PC-9 (cell line): ENCODE data around the gene RNU6-1. TPM values are rescaled to one million over a fixed set of nuclear protein-coding genes. Genes with fewer than 3 reads are reported as not detected.
A peak's percentile ranks its signal among the peaks of the same experiment; 100 is the strongest.

Experiments used
- BruUV-seq: library from RNA; stranded (reverse); fragments of 400-500 nt; replicated peaks from 2 replicates; lab custom pipeline; 2021; lab: Mats Ljungman, UMichigan
- CTCF ChIA-PET: fragments of 300-600 bp; sonication (Branson Sonifier 250); formaldehyde crosslinking; loops from one replicate; lab custom pipeline; 2022; ENCODE audit warnings: antibody characterized with exemption; lab: Charles Lee
- POLR2A ChIA-PET: fragments of 300-600 bp; sonication (Branson Sonifier 250); formaldehyde crosslinking; loops from one replicate; lab custom pipeline; 2022; ENCODE audit warnings: antibody characterized with exemption; ENCODE audit not compliant: unreplicated experiment; lab: Charles Lee
- DNase-seq, 2 experiments: peaks; one replicate each; pipeline versions ENCODE4 v3.0.0 to v3.0.0-alpha.2; 2015 to 2022; ENCODE audit warnings: mixed read lengths in 1 of 2
- H2AFZ ChIP-seq: fragments of 200-600 bp; sonication (generic); 2 replicates; pipeline ENCODE4 v1.8.1; 2017; ENCODE audit warnings: antibody characterized with exemption
- H3F3A ChIP-seq: fragments of 200-600 bp; sonication (generic); 2 replicates; pipeline ENCODE4 v1.8.1; 2017; ENCODE audit warnings: antibody characterized with exemption, mild to moderate bottlenecking, low read depth; ENCODE audit not compliant: insufficient read depth
- H3K27ac ChIP-seq: fragments of 200-600 bp; sonication (generic); 2 replicates; pipeline ENCODE4 v1.6.1; 2016; ENCODE audit warnings: mixed run types
- H3K27me3 ChIP-seq: fragments of 200-600 bp; sonication (generic); 2 replicates; pipeline ENCODE4 v1.6.1; 2016; ENCODE audit warnings: low read depth, mixed run types; ENCODE audit not compliant: insufficient read depth
- H3K36me3 ChIP-seq: fragments of 200-600 bp; sonication (generic); 2 replicates; pipeline ENCODE4 v1.6.1; 2016; ENCODE audit warnings: low read depth, mixed run types
- H3K4me1 ChIP-seq: fragments of 200-600 bp; sonication (generic); replicated peaks from 2 replicates; pipeline ENCODE4 v1.6.1; 2016; ENCODE audit warnings: mixed run types; ENCODE audit not compliant: insufficient read depth
- H3K4me2 ChIP-seq: fragments of 200-600 bp; sonication (generic); 2 replicates; pipeline ENCODE4 v1.6.1; 2017; ENCODE audit warnings: mixed run types
- H3K4me3 ChIP-seq: fragments of 200-600 bp; sonication (generic); 2 replicates; pipeline ENCODE4 v1.6.1; 2016; ENCODE audit warnings: mixed run types
- H3K79me2 ChIP-seq: fragments of 200-600 bp; sonication (generic); 2 replicates; pipeline ENCODE4 v1.6.1; 2017; ENCODE audit warnings: low read depth, mixed run types
- H3K9me2 ChIP-seq: fragments of 200-600 bp; sonication (generic); 2 replicates; pipeline ENCODE4 v1.8.1; 2017; ENCODE audit warnings: mild to moderate bottlenecking; ENCODE audit not compliant: insufficient read depth
- H3K9me3 ChIP-seq: fragments of 200-600 bp; sonication (generic); 2 replicates; pipeline ENCODE4 v1.8.1; 2016; ENCODE audit warnings: low read depth; ENCODE audit not compliant: insufficient read depth
- H4K20me1 ChIP-seq: fragments of 200-600 bp; sonication (generic); 2 replicates; pipeline ENCODE4 v1.8.1; 2017; ENCODE audit not compliant: insufficient read depth
- EZH2 ChIP-seq: fragments of 200-600 bp; sonication (generic); IDR thresholded peaks from 2 replicates; pipeline ENCODE4 v1.8.0; 2017; ENCODE audit warnings: antibody characterized with exemption, low read depth
- intact Hi-C: fragments of 100-400 bp; cut with micrococcal nuclease; formaldehyde crosslinking; loops from one replicate; pipeline ENCODE4 v1.10.0; 2022; ENCODE audit not compliant: unreplicated experiment
- total RNA-seq: library from RNA; stranded (reverse); gene quantifications from 2 replicates; pipeline ENCODE4 v1.2.3, GENCODE V29; 2021
- TF ChIP-seq, protein P1 (sequence below): fragments of 200-600 bp; sonication (generic); conservative IDR thresholded peaks from 2 replicates; pipeline ENCODE4 v1.6.1; 2017; ENCODE audit warnings: mixed run types, antibody characterized with exemption, mild to moderate bottlenecking, moderate library complexity

Gene RNU6-1
- total RNA-seq, 1 experiment from 2014 or later: not detected

DNA sequence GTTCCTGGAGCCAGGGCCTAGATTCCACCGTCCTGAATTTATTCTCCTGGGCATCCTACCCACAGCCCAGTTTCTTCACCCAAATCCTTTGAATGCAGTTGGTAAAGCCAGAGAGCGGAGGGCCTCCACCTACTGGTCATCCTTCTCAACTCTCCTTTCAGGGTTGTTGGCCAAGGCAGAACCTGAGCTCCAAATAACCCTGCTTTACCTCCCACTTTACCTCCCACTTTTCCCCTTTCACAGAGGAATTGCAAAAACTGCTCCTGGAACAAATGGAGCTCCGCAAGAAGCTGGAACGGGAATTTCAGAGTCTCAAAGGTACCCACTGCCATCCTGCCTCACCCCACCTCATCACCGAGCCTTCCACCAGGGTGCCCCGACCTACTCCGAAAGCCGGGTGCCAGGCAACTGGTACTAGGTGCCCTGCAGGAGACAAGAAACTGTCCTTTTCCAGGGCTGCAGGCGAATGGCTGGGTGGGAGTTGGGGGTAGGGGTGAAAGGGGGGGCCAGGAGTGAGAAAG, 7.8 kb downstream of the RNU6-1 start:
- ChIA-PET POLR2A (no interaction called here), CTCF (interaction anchor here (0.9 kb wide), 1 partner anchor 531 kb away, joined by 4 read pairs; no protein-coding TSS in a partner anchor)
- intact Hi-C loops: loop anchor here (10.0 kb wide), 4 partner anchors 587 to 947 kb away; no protein-coding TSS in a partner anchor
- Histone ChIP-seq H3K36me3 (no peaks in the 10 kb centered on the region), H3K79me2 (no peaks in the 10 kb centered on the region), H3F3A (no peaks in the 10 kb centered on the region), H2AFZ (no peak overlapping the region), H3K4me2 (no peak overlapping the region), H4K20me1 (no peaks in the 10 kb centered on the region), H3K4me3 (no peak overlapping the region), H3K27ac (no peak overlapping the region), H3K27me3 (no peaks in the 10 kb centered on the region; the same call in 1 of the 2 replicates), H3K9me2 (no peaks in the 10 kb centered on the region), H3K4me1 (no peaks in the 10 kb centered on the region), H3K9me3 (no peaks in the 10 kb centered on the region)
- no peak for DNase-seq
- no TSS peak for BruUV-seq
- TF ChIP-seq, protein P1, sequence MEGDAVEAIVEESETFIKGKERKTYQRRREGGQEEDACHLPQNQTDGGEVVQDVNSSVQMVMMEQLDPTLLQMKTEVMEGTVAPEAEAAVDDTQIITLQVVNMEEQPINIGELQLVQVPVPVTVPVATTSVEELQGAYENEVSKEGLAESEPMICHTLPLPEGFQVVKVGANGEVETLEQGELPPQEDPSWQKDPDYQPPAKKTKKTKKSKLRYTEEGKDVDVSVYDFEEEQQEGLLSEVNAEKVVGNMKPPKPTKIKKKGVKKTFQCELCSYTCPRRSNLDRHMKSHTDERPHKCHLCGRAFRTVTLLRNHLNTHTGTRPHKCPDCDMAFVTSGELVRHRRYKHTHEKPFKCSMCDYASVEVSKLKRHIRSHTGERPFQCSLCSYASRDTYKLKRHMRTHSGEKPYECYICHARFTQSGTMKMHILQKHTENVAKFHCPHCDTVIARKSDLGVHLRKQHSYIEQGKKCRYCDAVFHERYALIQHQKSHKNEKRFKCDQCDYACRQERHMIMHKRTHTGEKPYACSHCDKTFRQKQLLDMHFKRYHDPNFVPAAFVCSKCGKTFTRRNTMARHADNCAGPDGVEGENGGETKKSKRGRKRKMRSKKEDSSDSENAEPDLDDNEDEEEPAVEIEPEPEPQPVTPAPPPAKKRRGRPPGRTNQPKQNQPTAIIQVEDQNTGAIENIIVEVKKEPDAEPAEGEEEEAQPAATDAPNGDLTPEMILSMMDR: peak; percentile 47
- TF ChIP-seq EZH2: no peak

DNA sequence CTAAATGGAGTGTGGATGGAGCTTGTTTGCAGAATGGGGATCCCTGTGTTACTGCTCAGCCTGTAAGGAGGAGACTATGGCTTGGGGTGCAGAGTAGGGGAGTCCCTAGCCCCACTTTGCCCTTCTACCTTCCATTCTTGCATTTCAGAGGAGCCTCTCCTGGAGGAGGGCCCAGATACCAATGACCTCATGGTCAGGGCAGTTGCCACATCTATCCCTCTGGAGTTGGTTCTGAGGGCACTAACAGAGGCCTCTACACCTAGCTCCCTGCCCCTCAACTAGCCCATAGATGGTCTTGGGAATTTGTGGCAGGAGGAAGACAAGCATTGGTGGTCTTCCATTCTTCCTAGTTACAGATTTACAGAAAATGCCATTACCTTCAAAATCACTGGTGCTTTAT, 8.5 kb downstream of the RNU6-1 start:
- no peaks in the 10 kb centered on the region for H3K4me1 ChIP-seq
- BruUV-seq: no TSS peak
- H3K79me2 ChIP-seq: no peaks in the 10 kb centered on the region
- H2AFZ ChIP-seq: no peak overlapping the region
- H3K36me3 ChIP-seq: no peaks in the 10 kb centered on the region
- TF ChIP-seq EZH2: no peak
- TF ChIP-seq, protein P1: no peak
- H3K4me2 ChIP-seq: no peak overlapping the region
- POLR2A ChIA-PET: no interaction called here
- CTCF ChIA-PET: interaction anchor here (0.9 kb wide), 1 partner anchor 530 kb away, joined by 4 read pairs; no protein-coding TSS in a partner anchor
- no peaks in the 10 kb centered on the region for H3K9me2 ChIP-seq
- H3K27ac ChIP-seq: no peak overlapping the region
- H3K4me3 ChIP-seq: no peak overlapping the region
- no peaks in the 10 kb centered on the region for H3F3A ChIP-seq
- no peaks in the 10 kb centered on the region for H3K9me3 ChIP-seq
- no peaks in the 10 kb centered on the region; the same call in 1 of the 2 replicates for H3K27me3 ChIP-seq
- DNase-seq: no peak
- no peaks in the 10 kb centered on the region for H4K20me1 ChIP-seq
- intact Hi-C loops: loop anchor here (10.0 kb wide), 4 partner anchors 587 to 947 kb away; no protein-coding TSS in a partner anchor

DNA sequence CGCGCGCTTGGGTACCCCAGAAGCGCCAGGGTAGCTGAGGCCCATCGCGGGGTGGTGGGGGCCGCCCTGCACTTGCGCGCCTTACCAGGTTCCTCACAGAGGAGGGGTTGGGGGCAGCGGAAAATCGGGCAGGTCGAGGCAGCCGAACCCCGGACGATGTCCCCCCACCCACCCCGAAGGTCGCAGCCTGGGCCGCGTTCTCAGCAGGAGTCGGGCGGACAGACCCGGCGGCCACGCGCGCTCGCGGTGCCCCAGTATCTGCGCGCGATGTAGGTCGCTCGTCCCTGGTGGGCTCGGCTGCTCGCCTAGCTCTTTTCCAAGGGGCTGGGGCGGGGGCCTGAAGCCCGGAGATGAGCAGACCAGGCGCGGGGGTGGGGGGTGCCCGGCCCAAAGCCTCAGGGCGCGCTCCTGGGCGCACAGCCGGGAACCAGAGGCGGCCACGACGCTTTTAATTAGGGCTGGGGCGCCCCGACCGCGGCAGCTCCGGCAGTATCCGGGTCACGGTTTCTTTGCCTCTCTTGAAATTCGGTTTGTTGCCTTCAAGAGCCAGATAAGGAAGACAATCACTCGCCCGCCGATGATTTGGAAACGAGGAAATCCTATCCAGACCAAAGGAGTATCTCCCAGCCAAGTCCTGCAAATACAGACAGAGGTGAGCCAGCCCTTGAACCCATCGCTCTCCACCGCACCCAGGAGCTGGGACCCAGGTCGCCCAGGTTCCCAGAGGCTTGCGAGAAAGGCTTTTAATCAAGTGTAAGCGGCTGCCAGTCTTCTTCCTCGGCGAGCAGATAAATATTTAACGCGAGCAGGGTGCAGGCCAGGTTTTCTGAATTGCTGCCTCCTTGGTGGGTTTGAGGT, 10.0 kb downstream of the RNU6-1 start:
- H3K27me3 ChIP-seq: no peaks in the 10 kb centered on the region; the same call in 1 of the 2 replicates
- ChIA-PET POLR2A (no interaction called here), CTCF (interaction anchor here (0.6 kb wide), 2 partner anchors 328 to 603 kb away, joined by 3 read pairs; no protein-coding TSS in a partner anchor)
- no peak overlapping the region for H2AFZ ChIP-seq
- BruUV-seq: no TSS peak
- H4K20me1 ChIP-seq: no peaks in the 10 kb centered on the region
- DNase-seq: no peak
- TF ChIP-seq, protein P1: no peak
- no peak for TF ChIP-seq EZH2
- intact Hi-C loops: loop anchor here (10.0 kb wide), 4 partner anchors 585 to 945 kb away; no protein-coding TSS in a partner anchor
- no peaks in the 10 kb centered on the region for H3K9me3 ChIP-seq
- H3K4me1 ChIP-seq: no peaks in the 10 kb centered on the region
- no peaks in the 10 kb centered on the region for H3K36me3 ChIP-seq
- no peaks in the 10 kb centered on the region for H3K9me2 ChIP-seq
- H3K4me2 ChIP-seq: no peak overlapping the region
- no peak overlapping the region for H3K27ac ChIP-seq
- no peaks in the 10 kb centered on the region for H3K79me2 ChIP-seq
- H3F3A ChIP-seq: no peaks in the 10 kb centered on the region
- H3K4me3 ChIP-seq: no peak overlapping the region
